ENCODE data around the gene LRRC8A. TPM values are rescaled to one million over a fixed set of nuclear protein-coding genes. Genes with fewer than 3 reads are reported as not detected.

LRRC8A gene
- total RNA-seq, 1 donor from 2014 or later = 75.8 TPM

GRCh38 chr9:128902351-128903078, 20.6 kb downstream of the LRRC8A start:
- ATAC-seq = peak; percentile 85

DNA sequence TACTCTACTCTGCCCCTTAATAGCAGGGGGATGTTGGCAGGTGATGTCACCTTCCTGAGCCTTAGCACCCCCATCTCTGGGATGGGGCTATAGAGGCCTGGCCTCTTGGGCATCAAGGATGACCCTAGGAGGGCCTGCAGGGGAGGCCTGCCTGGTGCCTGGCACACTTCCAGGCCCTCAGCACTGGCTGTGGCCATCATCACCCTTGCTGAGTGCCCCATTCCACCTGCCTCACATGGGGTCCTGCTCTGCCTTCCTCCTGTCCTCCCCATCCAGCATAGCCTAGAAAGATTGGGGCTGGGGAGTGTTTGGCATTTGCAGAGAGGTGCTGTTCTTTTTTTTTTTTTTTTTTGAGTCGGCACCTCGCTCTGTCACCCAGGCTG, 21.1 kb downstream of the LRRC8A start:
- no peak for ATAC-seq

DNA sequence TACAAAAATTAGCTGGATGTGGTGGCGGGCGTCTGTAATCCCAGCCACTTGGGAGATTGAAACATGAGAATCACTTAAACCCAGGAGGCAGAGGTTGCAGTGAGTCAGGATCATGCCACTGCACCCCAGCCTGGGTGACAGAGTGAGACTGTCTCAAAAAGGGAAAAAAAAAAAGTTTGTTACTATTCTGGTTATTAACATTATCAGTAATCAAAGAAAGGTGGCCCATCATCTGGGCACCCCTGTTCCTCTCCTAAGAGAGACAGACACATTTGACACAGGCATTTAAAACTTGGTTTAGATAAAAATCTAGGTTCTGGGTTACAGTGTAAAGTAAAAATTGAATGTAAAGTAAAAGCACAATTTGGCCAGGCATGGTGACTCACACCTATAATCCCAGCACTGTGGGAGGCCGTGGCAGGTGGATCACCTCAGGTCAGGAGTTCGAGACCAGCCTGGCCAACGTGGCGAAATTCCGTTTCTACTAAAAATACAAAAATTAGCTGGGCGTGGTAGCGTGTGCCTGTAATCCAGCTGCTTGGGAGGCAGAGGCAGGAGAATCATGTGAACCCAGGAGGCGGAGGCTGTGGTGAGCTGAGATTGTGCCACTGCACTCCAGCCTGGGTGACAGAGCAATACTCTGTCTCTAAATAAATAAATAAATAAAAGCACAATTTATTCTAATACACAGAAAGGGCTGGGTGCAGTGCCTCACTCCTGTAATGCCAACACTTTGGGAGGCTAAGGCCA, 22.1 kb downstream of the LRRC8A start:
- ATAC-seq = no peak

DNA sequence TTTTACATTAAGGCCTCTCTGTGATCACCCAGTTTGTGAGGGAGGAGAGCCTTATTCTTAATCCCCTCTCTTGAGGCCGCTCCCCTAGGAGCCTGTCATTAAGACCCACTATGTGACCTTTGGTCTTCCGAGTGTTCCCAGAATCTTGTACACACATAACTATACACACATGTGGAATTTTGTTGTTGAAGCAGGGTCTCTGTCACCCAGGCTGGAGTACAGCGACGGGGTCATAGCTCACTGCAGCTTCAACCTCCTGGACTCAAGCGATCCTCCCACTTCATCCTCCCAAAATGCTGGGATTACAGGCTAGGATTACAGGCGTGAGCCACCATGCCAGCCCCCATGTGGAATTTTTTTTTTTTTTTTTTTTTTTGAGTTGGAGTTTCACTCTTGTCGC, 24.0 kb downstream of the LRRC8A start:
- ATAC-seq = no peak

GRCh38 chr9:128906741-128907140, 24.8 kb downstream of the LRRC8A start:
- ATAC-seq = no peak

- ATAC-seq = no peak
These were observed 26.4 kb downstream of the LRRC8A start for GRCh38 chr9:128908372-128908771.

DNA sequence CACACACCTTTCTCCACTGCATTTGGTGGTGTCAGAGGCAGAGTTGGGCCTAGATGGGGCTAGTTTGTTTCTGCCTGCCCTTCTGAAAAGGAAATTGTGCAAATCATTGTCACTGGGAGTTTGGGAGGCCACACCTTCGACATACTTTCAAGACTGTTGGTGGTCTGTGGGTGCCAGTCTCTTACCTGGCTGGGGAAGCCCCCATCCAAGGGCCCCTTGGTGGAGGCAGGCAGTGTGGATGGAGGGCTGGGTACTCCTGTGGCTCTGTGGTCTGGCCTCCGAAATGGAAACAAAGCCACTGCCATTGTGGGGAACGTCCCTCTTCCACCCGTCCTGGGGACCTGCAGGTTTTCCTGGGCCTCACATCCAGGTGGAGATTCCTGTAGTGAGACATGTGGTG, 27.9 kb downstream of the LRRC8A start:
- no peak for ATAC-seq

GRCh38 chr9:128910906-128911305, 29.0 kb downstream of the LRRC8A start:
- ATAC-seq = no peak

- peak; percentile 18 for ATAC-seq
These were observed 29.6 kb downstream of the LRRC8A start for GRCh38 chr9:128911529-128912035.

GRCh38 chr9:128912270-128912853, 30.4 kb downstream of the LRRC8A start:
- ATAC-seq = peak; percentile 83

GRCh38 chr9:128913048-128913900, 31.3 kb downstream of the LRRC8A start:
- peak; percentile 5 for ATAC-seq

DNA sequence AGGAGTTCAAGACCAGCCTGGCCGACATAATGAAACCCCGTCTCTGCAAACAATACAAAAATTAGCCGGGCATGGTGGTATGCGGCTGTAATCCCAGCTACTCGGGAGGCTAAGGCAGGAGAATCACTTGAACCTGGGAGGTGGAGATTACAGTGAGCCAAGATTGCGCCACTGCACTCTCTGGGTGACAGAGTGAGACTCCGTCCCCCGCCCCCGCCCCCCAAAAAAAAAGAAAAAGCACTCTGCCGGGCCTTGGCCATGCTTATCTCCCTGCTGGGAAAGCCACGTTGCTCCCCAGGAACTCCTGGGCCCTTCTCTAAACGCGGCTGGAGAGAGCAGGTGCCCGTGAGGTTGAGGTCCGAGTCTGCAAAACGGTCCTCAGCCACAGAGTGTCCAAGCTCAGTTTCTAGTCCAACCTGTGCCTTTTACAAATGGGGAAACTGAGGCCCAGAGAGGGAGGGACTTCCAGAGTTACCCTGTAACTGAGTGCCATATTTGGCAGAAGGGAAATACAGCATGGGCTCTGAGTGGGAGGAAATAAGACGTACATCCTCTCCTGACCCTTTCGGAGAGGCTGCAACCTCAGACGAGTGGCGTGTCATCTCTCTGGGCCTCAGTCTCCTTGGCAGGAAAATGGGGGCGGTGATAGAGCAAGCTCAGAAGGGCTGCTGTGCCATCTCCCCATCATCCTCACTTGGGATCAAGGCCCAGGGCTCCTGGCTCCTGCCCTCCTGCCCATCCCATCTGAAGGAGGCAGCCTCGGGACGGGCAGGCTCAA, 32.3 kb downstream of the LRRC8A start:
- ATAC-seq = no peak

GRCh38 chr9:128916204-128916603, 34.3 kb downstream of the LRRC8A start:
- no peak for ATAC-seq

GRCh38 chr9:128916745-128917144, 34.8 kb downstream of the LRRC8A start:
- no peak for ATAC-seq

DNA sequence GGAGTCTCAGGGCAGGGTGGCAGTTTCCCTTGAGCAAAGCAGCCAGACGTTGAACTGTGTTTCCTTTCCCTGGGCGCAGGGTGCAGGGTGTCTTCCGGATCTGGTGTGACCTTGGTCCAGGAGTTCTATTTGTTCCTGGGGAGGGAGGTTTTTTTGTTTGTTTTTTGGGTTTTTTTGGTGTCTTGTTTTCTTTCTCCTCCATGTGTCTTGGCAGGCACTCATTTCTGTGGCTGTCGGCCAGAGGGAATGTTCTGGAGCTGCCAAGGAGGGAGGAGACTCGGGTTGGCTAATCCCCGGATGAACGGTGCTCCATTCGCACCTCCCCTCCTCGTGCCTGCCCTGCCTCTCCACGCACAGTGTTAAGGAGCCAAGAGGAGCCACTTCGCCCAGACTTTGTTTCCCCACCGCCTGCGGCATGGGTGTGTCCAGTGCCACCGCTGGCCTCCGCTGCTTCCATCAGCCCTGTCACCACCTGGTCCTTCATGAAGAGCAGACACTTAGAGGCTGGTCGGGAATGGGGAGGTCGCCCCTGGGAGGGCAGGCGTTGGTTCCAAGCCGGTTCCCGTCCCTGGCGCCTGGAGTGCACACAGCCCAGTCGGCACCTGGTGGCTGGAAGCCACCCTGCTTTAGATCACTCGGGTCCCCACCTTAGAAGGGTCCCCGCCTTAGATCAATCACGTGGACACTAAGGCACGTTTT, 35.4 kb downstream of the LRRC8A start:
- ATAC-seq = peak; percentile 55

- ATAC-seq = no peak
These were observed 37.0 kb downstream of the LRRC8A start for GRCh38 chr9:128918921-128919320.

DNA sequence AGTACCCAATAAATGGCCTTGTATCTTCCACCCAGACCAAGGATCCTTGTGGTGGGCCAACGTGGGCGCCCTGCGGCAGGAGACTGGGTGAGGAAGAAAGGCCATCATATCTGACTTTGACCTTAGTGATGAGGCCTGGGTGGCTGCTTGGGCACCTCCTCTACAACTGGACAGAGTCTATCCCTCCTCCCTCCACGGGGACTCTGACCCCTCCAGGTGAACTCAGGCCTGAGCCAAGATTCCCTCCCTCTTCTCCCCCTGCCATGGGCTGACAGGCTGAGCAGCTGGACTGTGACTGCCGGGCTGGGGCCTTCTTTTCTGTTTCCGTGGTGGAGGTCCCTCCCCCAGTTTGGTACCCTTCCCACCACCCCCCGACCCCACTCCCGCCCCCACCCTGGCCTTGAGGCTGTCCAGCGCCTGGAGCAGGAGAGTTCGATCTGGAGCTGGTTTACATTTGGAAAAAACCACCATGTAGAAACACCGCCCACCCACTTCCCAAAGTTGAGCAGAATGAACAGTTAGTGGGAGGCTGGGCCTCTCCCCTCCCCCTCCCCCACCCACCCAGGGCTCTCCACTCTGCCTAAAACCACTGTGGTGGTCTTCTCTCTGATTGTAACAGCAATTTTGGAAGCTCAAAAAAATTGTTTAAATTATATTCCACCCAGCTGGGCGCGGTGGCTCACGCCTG, 37.6 kb downstream of the LRRC8A start:
- no peak for ATAC-seq

DNA sequence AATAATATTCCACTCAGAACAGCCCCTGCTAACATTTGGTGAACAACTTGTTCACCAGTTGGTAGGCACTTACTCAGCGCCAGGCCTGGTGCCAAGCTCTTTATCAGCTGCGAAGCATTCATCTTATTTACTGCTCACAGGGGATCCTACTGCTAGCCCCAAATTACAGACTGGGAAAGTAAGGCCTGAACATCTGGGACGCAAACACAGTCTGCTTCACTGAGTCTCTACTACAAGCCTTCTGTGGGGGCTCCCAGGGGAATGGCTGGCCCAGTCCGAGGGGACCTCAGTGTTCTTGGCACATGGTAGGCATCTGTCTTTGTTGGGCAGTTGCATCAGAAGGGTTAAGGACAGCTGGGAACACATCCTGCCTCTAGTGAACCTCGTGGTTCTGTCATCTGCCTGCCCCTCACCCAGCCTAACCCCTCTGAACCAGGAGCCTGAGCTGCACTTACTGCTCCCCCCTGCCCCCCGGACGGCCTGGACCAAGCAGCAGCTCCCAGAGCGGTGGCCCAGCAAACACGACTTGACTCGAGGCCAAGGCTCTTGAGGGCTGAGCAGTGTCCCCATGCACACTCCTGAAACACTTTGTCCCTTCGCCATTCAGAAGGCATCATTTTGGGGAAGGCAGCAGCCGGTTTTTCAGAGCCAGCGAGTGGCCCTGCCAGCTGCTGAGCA, 38.6 kb downstream of the LRRC8A start, which contains the start of gene PHYHD1:
TSS of gene PHYHD1 (plus strand) at position 602 of the 678 bp plus-strand sequence. CDS start 1,342 bp downstream, outside the sequence.
- ATAC-seq = peak; percentile 4

- ATAC-seq = peak; percentile 53
These were observed 40.2 kb downstream of the LRRC8A start for GRCh38 chr9:128921881-128922763.

Data from esophagus mucosa (tissue), 1 donor.